H9 (cell line): ENCODE data around the gene TSGA10. TPM values are rescaled to one million over a fixed set of nuclear protein-coding genes. Genes with fewer than 3 reads are reported as not detected.

Experiments used
- DNase-seq: peaks from one replicate; pipeline ENCODE4 v3.0.0-alpha.2; 2017
- H2AFZ ChIP-seq: one replicate; pipeline ENCODE4 v1.6.1; 2013; ENCODE audit warnings: mild to moderate bottlenecking, low read length, control low read depth, moderate library complexity
- H2AK5ac ChIP-seq: 2 replicates; pipeline ENCODE4 v1.6.1; 2013; ENCODE audit warnings: low read length, control low read depth, mixed read lengths; ENCODE audit not compliant: insufficient read length
- H2BK120ac ChIP-seq: one replicate; pipeline ENCODE4 v1.6.1; 2013; ENCODE audit warnings: low read depth, mild to moderate bottlenecking, low read length, control low read depth, inconsistent platforms; ENCODE audit not compliant: poor library complexity, severe bottlenecking
- H2BK12ac ChIP-seq: 2 replicates; pipeline ENCODE4 v1.6.1; 2013; ENCODE audit warnings: low read length, control low read depth, mixed read lengths, low read depth; ENCODE audit not compliant: insufficient read length
- H2BK15ac ChIP-seq: 2 replicates; pipeline ENCODE4 v1.6.1; 2013; ENCODE audit warnings: low read depth, low read length, control low read depth
- H2BK20ac ChIP-seq: one replicate; pipeline ENCODE4 v1.6.1; 2013; ENCODE audit warnings: low read depth, mild to moderate bottlenecking, low read length, control low read depth, inconsistent platforms; ENCODE audit not compliant: poor library complexity, severe bottlenecking
- H2BK5ac ChIP-seq: 2 replicates; pipeline ENCODE4 v1.6.1; 2013; ENCODE audit warnings: low read length, control low read depth, mixed read lengths; ENCODE audit not compliant: insufficient read length
- H3K14ac ChIP-seq: 2 replicates; pipeline ENCODE4 v1.6.1; 2013; ENCODE audit warnings: low read length, control low read depth; ENCODE audit not compliant: insufficient read depth
- H3K18ac ChIP-seq: 2 replicates; pipeline ENCODE4 v1.6.1; 2013; ENCODE audit warnings: low read depth, mild to moderate bottlenecking, mixed read lengths, low read length, control low read depth; ENCODE audit not compliant: insufficient read length
- H3K23ac ChIP-seq: 2 replicates; pipeline ENCODE4 v1.6.1; 2013; ENCODE audit warnings: low read length, control low read depth, mixed read lengths, low read depth; ENCODE audit not compliant: insufficient read length
- H3K23me2 ChIP-seq: 2 replicates; pipeline ENCODE4 v1.6.1; 2013; ENCODE audit warnings: low read depth, mild to moderate bottlenecking, mixed read lengths, low read length, control low read depth; ENCODE audit not compliant: insufficient read length, poor library complexity, severe bottlenecking
- H3K27ac ChIP-seq: 2 replicates; pipeline ENCODE4 v1.5.1; 2013; ENCODE audit warnings: low read length, control low read depth, mixed read lengths, low read depth; ENCODE audit not compliant: insufficient read length
- H3K27me3 ChIP-seq: 2 replicates; pipeline ENCODE4 v1.6.1; 2013; ENCODE audit warnings: low read length, control low read depth, inconsistent platforms; ENCODE audit not compliant: insufficient read depth
- H3K4ac ChIP-seq: 2 replicates; pipeline ENCODE4 v1.6.1; 2013; ENCODE audit warnings: low read depth, mild to moderate bottlenecking, control low read depth, inconsistent platforms, low read length, moderate library complexity
- H3K4me1 ChIP-seq: 2 replicates; pipeline ENCODE4 v1.6.1; 2013; ENCODE audit warnings: low read length, control low read depth, inconsistent platforms; ENCODE audit not compliant: insufficient read depth
- H3K4me2 ChIP-seq: 2 replicates; pipeline ENCODE4 v1.6.1; 2013; ENCODE audit warnings: low read length, control low read depth, mixed read lengths; ENCODE audit not compliant: insufficient read length, insufficient read depth
- H3K56ac ChIP-seq: 2 replicates; pipeline ENCODE4 v1.6.1; 2013; ENCODE audit warnings: low read depth, mild to moderate bottlenecking, mixed read lengths, low read length, control low read depth; ENCODE audit not compliant: insufficient read length
- H3K79me1 ChIP-seq: 2 replicates; pipeline ENCODE4 v1.6.1; 2013; ENCODE audit warnings: low read depth, mild to moderate bottlenecking, moderate library complexity, low read length, control low read depth, inconsistent platforms; ENCODE audit not compliant: insufficient read depth, poor library complexity, severe bottlenecking
- H3K79me2 ChIP-seq: 2 replicates; pipeline ENCODE4 v1.6.1; 2013; ENCODE audit warnings: low read length, control low read depth, inconsistent platforms; ENCODE audit not compliant: insufficient read depth
- H3K9ac ChIP-seq: 2 replicates; pipeline ENCODE4 v1.6.1; 2013; ENCODE audit warnings: low read length, control low read depth, mixed read lengths; ENCODE audit not compliant: insufficient read length; ENCODE audit errors: extremely low read depth
- H3K9me3 ChIP-seq: one replicate; pipeline ENCODE4 v1.6.1; 2013; ENCODE audit warnings: low read depth, low read length, inconsistent platforms; ENCODE audit not compliant: control insufficient read depth
- H3T11ph ChIP-seq: one replicate; pipeline ENCODE4 v1.6.1; 2013; ENCODE audit warnings: mild to moderate bottlenecking, low read length, control low read depth, inconsistent platforms
- H4K20me1 ChIP-seq: one replicate; pipeline ENCODE4 v1.6.1; 2013; ENCODE audit not compliant: control insufficient read depth, insufficient read length, insufficient read depth
- H4K5ac ChIP-seq: 2 replicates; pipeline ENCODE4 v1.6.1; 2013; ENCODE audit warnings: low read depth, mild to moderate bottlenecking, mixed read lengths, low read length, control low read depth; ENCODE audit not compliant: insufficient read length
- H4K8ac ChIP-seq: replicated peaks from 2 replicates; pipeline ENCODE4 v1.6.1; 2013; ENCODE audit warnings: low read length, control low read depth, mixed read lengths, low read depth; ENCODE audit not compliant: insufficient read length
- H4K91ac ChIP-seq: 2 replicates; pipeline ENCODE4 v1.6.1; 2013; ENCODE audit warnings: low read depth, mild to moderate bottlenecking, moderate library complexity, mixed read lengths, low read length, control low read depth; ENCODE audit not compliant: insufficient read length
- H3K27ac Mint-ChIP-seq, 3 experiments: 2 replicates in 2 of 3; 3 replicates in 1 of 3; pipeline ENCODE4 v1.8.0; 2020 to 2021; ENCODE audit warnings: mixed read lengths in 3 of 3, mild to moderate bottlenecking in 1 of 3, moderate library complexity in 1 of 3
- H3K27me3 Mint-ChIP-seq: 2 replicates; pipeline ENCODE4 v1.8.0; 2021; ENCODE audit warnings: low read depth, mild to moderate bottlenecking, moderate library complexity, mixed read lengths
- H3K36me3 Mint-ChIP-seq, 3 experiments: 2 replicates in 2 of 3; 3 replicates in 1 of 3; pipeline ENCODE4 v1.8.0; 2020 to 2021; ENCODE audit warnings: low read depth in 3 of 3, mixed read lengths in 3 of 3; ENCODE audit not compliant: insufficient read depth in 1 of 3
- H3K4me1 Mint-ChIP-seq, 2 experiments: 2 replicates each; pipeline ENCODE4 v1.8.0; 2020; ENCODE audit warnings: mixed read lengths in 2 of 2
- H3K4me3 Mint-ChIP-seq, 2 experiments: 2 replicates in 1 of 2; 3 replicates in 1 of 2; pipeline ENCODE4 v1.8.0; 2020 to 2021; ENCODE audit warnings: mild to moderate bottlenecking in 2 of 2, mixed read lengths in 2 of 2, moderate library complexity in 1 of 2
- H3K9me3 Mint-ChIP-seq, 2 experiments: 2 replicates in 1 of 2; 3 replicates in 1 of 2; pipeline ENCODE4 v1.8.0; 2020; ENCODE audit warnings: mild to moderate bottlenecking in 2 of 2, mixed read lengths in 2 of 2, moderate library complexity in 1 of 2
- CTCF ChIP-seq: fragments of 200-600 bp; sonication (generic); conservative IDR thresholded peaks from 3 replicates; pipeline ENCODE4 v1.8.0; 2021; ENCODE audit warnings: antibody characterized with exemption, mild to moderate bottlenecking
- WGBS: extraction: QIAGEN DNeasy Blood & Tissue Kit; methylation state at CpG from one replicate; pipeline ENCODE4 v1.1.7; 2013; ENCODE audit warnings: missing lambda C conversion rate, low lambda C conversion rate, mixed read lengths; ENCODE audit not compliant: insufficient read length; ENCODE audit errors: extremely low coverage; 5-methylcytosine and 5-hydroxymethylcytosine counted together
- total RNA-seq: library from RNA; stranded (reverse); gene quantifications from 2 replicates; pipeline ENCODE4 v1.2.1, GENCODE V29; 2021

The TSGA10 gene
- total RNA-seq, 1 experiment from 2014 or later, result 6.3 TPM

GRCh38 chr2:99027856-99028255 lies 126.9 kb downstream of the TSGA10 start:
- no peak overlapping the region for H4K8ac ChIP-seq
- H3K4ac ChIP-seq, result no peak overlapping the region
- Mint-ChIP-seq H3K4me3 (no peak overlapping the region), H3K27ac (no peak overlapping the region), H3K27me3 (no peaks in the 10 kb centered on the region), H3K36me3 (no peaks in the 10 kb centered on the region), H3K4me1 (no peaks in the 10 kb centered on the region), H3K9me3 (peaks cover 0 to 3% of the 10 kb centered on the region in 2 experiments; a peak in 1 of 5 replicates)
- no peak overlapping the region for H2BK15ac ChIP-seq
- H3K27me3 ChIP-seq, result no peaks in the 10 kb centered on the region
- H2BK120ac ChIP-seq, result no peak overlapping the region
- no peak overlapping the region for H2BK5ac ChIP-seq
- no peak overlapping the region for H3K56ac ChIP-seq
- H3T11ph ChIP-seq, result no peak overlapping the region
- no peak for TF ChIP-seq CTCF
- no peak overlapping the region for H3K9ac ChIP-seq
- no peak overlapping the region for H3K23ac ChIP-seq
- H3K14ac ChIP-seq, result no peak overlapping the region
- H3K79me2 ChIP-seq, result no peaks in the 10 kb centered on the region
- no peak overlapping the region for H2BK20ac ChIP-seq
- no peak overlapping the region for H2AFZ ChIP-seq
- no peak overlapping the region for H2AK5ac ChIP-seq
- WGBS, result no CpG with 5 or more reads among the region's 4 CpGs
- no peak overlapping the region for H3K27ac ChIP-seq
- H4K20me1 ChIP-seq, result no peaks in the 10 kb centered on the region
- no peaks in the 10 kb centered on the region for H3K23me2 ChIP-seq
- H3K18ac ChIP-seq, result no peak overlapping the region
- no peak overlapping the region for H3K4me2 ChIP-seq
- no peak for DNase-seq
- no peaks in the 10 kb centered on the region for H3K79me1 ChIP-seq
- no peaks in the 10 kb centered on the region for H3K9me3 ChIP-seq
- H4K5ac ChIP-seq, result no peak overlapping the region
- no peaks in the 10 kb centered on the region for H3K4me1 ChIP-seq
- H2BK12ac ChIP-seq, result no peak overlapping the region
- H4K91ac ChIP-seq, result no peak overlapping the region
